ENCODE measurements around the gene LPCAT3.
A peak's percentile ranks its signal among the peaks of the same experiment; 100 is the strongest.
"Not testable (repeated sequence)": the region's sequence is repeated elsewhere in the genome, so short reads cannot be mapped to it uniquely, and the experiment has no call there.

Gene LPCAT3

DNA sequence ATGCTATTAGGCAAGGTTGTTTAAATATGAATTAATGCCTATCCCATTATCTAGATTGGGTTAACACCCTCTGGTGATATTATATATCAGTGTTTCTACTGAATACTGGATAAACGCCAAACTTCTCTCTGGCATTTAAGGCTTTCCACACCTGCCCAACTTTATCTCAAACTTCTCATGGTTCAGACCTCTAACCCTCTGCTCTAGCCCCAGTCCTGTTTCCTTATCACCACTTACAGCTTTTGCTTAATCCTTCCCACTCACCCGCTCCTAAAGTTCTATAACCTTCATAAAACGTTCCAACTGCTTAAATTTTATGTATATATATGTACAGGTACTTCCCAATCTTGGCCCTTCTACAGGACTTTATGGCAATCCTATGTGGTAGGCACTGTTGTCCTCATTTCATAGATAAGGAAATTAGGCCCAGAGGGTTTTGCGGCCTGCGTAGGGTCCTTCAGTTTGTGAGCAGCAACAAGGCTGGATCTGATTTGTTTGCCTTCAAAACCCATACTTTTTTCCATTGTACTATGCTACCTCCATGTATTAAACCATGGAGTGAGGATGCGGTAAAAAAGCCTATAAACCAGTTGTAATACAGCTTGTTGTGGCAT lies 1.2 kb downstream of the LPCAT3 start:
- TF ChIP-seq ZFX (IDR thresholded peaks at IDR 0.05; ENCODE audit: borderline replicate concordance), result no peak
- TF ChIP-seq, protein P1, sequence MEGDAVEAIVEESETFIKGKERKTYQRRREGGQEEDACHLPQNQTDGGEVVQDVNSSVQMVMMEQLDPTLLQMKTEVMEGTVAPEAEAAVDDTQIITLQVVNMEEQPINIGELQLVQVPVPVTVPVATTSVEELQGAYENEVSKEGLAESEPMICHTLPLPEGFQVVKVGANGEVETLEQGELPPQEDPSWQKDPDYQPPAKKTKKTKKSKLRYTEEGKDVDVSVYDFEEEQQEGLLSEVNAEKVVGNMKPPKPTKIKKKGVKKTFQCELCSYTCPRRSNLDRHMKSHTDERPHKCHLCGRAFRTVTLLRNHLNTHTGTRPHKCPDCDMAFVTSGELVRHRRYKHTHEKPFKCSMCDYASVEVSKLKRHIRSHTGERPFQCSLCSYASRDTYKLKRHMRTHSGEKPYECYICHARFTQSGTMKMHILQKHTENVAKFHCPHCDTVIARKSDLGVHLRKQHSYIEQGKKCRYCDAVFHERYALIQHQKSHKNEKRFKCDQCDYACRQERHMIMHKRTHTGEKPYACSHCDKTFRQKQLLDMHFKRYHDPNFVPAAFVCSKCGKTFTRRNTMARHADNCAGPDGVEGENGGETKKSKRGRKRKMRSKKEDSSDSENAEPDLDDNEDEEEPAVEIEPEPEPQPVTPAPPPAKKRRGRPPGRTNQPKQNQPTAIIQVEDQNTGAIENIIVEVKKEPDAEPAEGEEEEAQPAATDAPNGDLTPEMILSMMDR (IDR thresholded peaks at IDR 0.05), result no peak
- H3K27ac ChIP-seq, result peak overlapping the region; percentile 90

DNA sequence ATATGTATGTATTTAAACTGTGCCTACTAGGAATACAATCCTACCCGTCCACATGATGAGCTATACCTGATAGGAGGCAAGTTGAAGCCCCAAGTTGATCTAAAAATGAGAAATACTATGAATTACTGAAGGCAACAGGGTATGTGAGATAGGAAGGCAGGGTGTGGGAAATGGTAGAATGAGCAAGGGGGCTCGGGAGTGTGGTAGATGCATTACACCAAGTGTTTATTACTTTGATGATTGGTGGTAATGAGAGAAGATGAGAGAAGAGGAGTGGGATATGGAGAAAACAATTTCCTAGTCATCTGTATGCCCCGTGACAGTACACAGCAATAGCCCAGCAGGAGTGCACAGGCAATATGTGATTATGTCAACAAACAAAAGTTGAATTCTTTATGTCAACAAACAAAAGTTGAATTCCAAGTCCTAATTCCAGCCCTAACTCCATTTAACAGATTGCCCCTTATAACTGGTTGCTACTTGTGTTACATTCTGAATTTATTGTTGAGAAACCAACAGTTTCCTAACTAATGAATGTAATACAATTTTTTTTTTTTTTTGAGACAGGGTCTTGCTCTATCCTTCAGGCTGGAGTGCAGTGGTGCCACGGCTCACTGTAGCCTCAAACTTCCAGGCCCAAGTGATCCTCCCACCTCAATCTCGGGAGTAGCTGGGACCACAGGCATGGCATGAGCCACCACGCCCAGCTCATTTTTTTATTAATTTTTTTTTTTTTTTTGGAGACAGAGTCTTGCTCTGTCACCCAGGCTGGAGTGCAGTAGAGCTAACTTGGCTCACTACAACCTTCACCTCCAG lies 2.5 kb downstream of the LPCAT3 start:
- H3K27ac ChIP-seq, result peak overlapping the region; percentile 9; the same call in 1 of the 2 replicates

DNA sequence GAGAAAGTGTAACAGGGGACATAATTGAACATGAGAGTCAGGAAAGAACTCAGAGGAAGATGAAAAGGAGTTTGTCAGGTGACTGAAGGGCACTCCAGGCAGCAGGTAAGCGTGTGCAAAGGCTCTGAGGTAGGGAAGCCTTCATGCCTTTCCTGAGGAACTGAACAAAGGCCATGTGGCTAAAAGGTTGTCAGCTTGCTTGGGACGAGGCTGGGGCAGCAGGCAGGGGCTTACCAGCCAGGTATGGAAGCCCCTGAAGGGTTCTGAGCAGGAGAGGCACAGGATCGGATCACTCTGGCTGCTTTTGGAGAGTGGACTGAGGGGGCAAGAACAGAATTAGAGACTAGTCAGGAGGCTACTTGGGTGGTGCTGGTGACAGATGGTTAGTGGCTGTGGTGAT lies 5.2 kb downstream of the LPCAT3 start:
- TF ChIP-seq, protein P1 (IDR thresholded peaks at IDR 0.05), result no peak
- TF ChIP-seq ZFX (IDR thresholded peaks at IDR 0.05; ENCODE audit: borderline replicate concordance), result no peak
- H3K27ac ChIP-seq, result no peak overlapping the region

More for the DNA sequence above, 2.5 kb downstream of the LPCAT3 start:
- TF ChIP-seq, protein P1 (IDR thresholded peaks at IDR 0.05), result no peak
- TF ChIP-seq ZFX (IDR thresholded peaks at IDR 0.05; ENCODE audit: borderline replicate concordance), result no peak

DNA sequence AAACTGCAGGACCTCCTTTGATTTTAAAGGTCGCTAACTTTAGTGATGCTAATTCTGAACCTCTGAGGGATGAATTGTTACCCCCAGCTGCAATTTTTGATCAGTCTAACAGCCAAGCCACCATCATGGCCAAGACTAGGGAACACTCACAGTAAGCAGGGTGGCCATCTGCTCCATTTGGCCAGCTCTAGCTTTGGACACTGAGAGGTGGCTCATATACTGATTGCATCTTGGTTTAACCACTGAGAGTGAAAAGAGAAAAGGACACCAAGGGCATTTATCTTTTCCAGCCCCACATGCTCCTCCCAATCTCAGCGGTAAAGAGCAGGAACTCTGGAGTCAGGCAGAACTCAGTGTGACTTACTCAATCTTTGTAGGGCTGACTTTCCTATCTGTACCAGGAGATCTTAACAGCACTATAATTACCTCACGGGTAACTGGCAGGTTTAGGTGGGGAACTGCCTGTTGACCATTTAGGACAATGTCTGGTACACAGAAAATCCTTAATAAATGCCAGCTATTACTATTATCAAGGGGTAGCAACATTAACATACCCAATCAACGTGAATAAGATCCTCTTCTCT lies 6.2 kb downstream of the LPCAT3 start:
- no peak overlapping the region for H3K27ac ChIP-seq
- no peak for TF ChIP-seq ZFX (IDR thresholded peaks at IDR 0.05; ENCODE audit: borderline replicate concordance)
- TF ChIP-seq, protein P1 (IDR thresholded peaks at IDR 0.05), result no peak

DNA sequence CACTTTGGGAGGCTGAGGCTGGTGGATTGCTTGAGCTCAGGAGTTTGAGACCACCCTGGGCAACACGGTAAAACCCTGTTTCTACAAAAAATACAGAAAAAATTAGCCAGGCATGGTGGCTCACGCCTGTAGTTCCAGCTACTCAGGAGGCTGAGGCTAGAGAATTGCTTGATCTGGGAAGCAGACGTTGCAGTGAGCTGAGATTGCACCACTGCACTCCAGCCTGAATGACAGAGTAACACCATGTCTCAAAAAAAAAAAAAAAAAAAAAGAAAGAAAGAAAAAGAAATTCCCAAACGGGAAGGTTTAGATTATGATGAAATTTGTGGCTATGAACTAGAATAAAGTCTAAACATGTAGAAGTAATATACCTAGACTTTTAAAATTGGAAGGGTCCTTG lies 6.9 kb downstream of the LPCAT3 start:
- H3K27ac ChIP-seq, result not testable (repeated sequence)

DNA sequence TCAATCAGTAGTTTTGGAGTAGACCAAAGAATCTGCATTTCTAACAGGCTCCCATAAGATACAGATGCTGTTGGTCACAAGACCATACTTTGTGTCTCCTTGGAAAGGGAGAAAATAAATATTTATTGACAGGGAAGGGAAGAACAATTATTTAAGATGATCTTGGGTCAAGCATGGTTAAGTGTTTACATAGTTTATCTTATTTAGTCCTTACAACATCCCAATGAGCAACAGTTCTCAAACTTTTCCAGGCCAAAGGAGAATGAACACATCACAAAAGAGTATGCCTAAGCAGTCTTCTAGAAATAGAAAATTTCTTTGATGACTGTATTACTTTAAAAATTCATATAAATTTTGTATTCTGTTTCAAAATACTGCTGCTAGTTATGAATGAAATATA lies 8.8 kb downstream of the LPCAT3 start:
- TF ChIP-seq, protein P1 (IDR thresholded peaks at IDR 0.05), result no peak
- no peak for TF ChIP-seq ZFX (IDR thresholded peaks at IDR 0.05; ENCODE audit: borderline replicate concordance)

DNA sequence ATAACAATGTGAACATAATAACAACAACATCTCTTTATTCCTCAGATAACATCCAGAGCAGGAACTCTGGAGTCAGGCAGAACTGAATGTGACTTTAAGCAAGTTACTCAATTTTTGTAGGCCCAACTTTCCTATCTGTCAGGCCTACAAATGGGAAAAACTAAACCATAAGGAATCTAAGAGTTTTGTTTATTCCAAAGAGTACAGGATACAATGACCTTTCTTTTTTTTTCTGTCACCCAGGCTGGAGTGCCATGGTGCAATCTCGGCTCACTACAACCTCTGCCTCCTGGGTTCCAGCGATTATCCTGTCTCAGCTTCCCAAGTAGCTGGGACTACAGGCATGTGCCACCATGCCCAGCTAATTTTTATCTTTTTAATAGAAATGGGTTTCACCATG lies 9.4 kb downstream of the LPCAT3 start:
- H3K27ac ChIP-seq, result no peak overlapping the region
- TF ChIP-seq ZFX (IDR thresholded peaks at IDR 0.05; ENCODE audit: borderline replicate concordance), result no peak
- TF ChIP-seq, protein P1 (IDR thresholded peaks at IDR 0.05), result no peak

More for the DNA sequence above, 8.8 kb downstream of the LPCAT3 start:
- H3K27ac ChIP-seq, result peak overlapping the region; percentile 4; the same call in 1 of the 2 replicates
